ENCODE measurements around the gene RAPSN. TPM values are rescaled to one million over a fixed set of nuclear protein-coding genes. Genes with fewer than 3 reads are reported as not detected.

The RAPSN gene
- total RNA-seq, 2 donors from 2014 or later = not detected

DNA sequence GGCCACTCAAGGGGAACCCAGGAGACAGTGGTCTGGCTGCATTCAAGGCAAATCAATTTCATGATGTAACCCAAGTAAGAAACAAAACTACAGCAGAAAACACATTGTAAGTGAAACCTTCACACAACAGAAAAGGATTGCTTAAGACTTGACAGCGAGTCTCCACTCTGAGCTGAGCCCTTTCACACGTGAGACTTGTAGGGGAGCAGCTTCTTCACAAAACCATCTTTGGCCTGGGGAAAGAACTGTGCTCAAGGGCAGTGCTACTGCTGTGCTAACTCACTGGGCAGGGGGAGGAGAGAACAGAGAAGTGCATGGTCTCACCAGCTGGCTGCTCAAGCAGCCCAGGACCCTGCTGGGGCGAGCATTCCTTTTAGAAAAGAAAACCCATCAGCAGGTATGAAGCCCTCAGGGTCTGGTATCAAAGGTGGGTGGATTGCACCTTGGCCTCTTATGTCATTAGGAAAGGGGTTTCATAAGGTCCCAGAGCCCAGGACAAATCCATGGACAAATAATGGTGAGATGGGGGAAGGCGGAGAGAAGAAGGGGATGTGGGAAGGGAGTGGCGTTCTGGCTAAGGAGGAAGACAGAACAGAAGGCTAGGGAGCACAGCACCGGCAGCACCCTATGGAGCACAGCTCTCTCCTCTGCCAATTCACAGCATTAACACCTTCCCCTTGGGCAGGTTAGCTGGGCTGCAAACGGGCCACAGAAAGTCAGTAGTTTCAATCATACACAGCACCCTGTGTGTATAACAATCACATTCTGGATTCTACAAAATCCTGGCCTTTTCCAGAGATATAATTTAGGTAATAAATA lies 20.6 kb upstream of the RAPSN start:
- H3K36me3 ChIP-seq = peaks cover 44% of the 10 kb centered on the region
- TF ChIP-seq, protein P1, sequence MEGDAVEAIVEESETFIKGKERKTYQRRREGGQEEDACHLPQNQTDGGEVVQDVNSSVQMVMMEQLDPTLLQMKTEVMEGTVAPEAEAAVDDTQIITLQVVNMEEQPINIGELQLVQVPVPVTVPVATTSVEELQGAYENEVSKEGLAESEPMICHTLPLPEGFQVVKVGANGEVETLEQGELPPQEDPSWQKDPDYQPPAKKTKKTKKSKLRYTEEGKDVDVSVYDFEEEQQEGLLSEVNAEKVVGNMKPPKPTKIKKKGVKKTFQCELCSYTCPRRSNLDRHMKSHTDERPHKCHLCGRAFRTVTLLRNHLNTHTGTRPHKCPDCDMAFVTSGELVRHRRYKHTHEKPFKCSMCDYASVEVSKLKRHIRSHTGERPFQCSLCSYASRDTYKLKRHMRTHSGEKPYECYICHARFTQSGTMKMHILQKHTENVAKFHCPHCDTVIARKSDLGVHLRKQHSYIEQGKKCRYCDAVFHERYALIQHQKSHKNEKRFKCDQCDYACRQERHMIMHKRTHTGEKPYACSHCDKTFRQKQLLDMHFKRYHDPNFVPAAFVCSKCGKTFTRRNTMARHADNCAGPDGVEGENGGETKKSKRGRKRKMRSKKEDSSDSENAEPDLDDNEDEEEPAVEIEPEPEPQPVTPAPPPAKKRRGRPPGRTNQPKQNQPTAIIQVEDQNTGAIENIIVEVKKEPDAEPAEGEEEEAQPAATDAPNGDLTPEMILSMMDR (IDR thresholded peaks at IDR 0.05) = no peak

DNA sequence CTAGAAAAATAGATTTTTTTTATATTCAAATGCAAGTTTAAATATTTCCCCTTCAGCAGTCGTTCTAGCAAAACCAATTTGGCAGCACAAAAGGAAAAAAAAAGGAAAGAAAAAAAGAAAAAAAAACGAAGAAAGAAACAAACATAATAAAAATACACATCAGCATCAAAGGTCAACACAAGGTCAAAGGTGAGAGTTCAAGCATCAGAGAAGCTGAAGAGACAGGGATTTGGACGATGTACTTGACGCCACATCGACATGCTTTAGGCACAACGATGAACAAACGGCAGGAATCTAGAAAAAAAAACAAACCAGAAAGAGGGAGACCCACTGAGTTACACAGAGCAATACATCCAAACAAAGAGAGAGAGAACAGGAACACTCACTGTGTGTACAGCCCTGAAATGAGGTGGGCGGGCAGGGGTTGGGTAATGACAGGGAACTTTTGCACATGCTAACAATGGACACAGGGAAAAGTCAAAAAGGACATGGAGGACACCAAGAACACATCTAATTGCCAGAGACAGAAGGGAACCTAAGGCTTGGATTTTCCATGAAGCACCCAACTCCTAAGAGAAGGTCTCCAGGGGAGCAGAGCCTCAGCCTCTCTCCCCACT lies 19.8 kb upstream of the RAPSN start:
- TF ChIP-seq, protein P1 (IDR thresholded peaks at IDR 0.05) = no peak
- H3K4me1 ChIP-seq = peaks cover 0 to 34% of the 10 kb centered on the region in 2 donors
- H3K4me3 ChIP-seq = no peak overlapping the region
- no peak overlapping the region for H3K27ac ChIP-seq
- no peak for DNase-seq (ENCODE audit: low spot score)
- H3K27me3 ChIP-seq = no peaks in the 10 kb centered on the region
- no peaks in the 10 kb centered on the region for H3K9me3 ChIP-seq
- H3K36me3 ChIP-seq = peaks cover 35% of the 10 kb centered on the region

More for the DNA sequence above, 20.6 kb upstream of the RAPSN start:
- Histone ChIP-seq H3K27ac (no peak overlapping the region), H3K27me3 (no peaks in the 10 kb centered on the region), H3K4me1 (peaks cover 0 to 34% of the 10 kb centered on the region in 2 donors), H3K9me3 (no peaks in the 10 kb centered on the region), H3K4me3 (no peak overlapping the region)
- no peak for DNase-seq (ENCODE audit: low spot score)

DNA sequence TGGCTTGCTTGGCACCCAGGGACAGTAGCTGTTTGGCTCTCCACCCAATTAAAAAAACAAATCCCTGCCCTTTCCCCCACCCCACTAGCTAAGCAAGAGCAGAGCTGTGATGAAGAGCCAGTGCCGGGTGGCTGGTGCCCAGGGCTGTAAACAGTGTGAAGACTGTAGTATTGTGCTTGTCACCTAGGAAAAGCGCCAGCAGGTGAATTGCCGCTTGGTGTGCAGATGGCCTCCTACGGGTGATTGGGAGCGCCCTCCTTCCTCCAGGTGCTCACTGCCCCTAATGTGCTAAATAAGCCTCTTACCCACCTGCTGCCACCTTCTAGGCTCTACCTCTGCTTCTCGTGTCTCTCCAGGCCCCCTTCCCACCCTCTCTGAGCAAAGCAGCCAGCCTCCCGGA lies 18.4 kb upstream of the RAPSN start:
- Histone ChIP-seq H3K9me3 (no peaks in the 10 kb centered on the region), H3K4me1 (peaks cover 0 to 34% of the 10 kb centered on the region in 2 donors), H3K27ac (peak overlapping the region; percentile 37 to 50), H3K4me3 (no peak overlapping the region), H3K36me3 (peaks cover 21% of the 10 kb centered on the region), H3K27me3 (no peaks in the 10 kb centered on the region)
- DNase-seq (ENCODE audit: low spot score) = no peak
- TF ChIP-seq, protein P1 (IDR thresholded peaks at IDR 0.05) = no peak

DNA sequence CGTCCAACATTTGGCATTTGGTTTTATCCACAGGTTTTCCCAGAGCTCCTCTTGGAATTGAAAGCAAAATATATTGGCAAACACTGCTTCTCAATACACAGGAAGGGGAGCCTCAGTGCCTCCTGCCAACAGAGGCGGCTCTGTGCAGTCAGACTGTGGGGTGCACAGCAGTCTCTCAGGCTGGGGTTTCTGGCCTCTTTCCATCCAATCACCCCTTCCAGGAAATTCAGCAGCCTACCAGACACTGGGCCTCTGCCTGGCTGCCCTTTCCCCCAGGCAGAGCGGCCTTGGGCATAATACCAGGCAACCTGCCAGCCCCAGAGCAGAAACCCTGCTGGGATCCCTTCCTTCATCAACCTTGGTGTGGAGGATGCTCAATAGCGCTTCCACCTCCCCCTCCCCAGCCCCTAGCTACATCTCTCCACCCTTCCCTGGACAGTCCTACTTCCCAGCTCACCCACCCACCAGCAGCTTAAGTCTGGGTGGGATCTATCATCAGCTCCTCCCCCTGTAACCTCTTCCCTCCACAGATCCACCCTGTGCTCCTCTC lies 17.8 kb upstream of the RAPSN start:
- Histone ChIP-seq H3K36me3 (peaks cover 16% of the 10 kb centered on the region), H3K4me3 (no peak overlapping the region)

DNA sequence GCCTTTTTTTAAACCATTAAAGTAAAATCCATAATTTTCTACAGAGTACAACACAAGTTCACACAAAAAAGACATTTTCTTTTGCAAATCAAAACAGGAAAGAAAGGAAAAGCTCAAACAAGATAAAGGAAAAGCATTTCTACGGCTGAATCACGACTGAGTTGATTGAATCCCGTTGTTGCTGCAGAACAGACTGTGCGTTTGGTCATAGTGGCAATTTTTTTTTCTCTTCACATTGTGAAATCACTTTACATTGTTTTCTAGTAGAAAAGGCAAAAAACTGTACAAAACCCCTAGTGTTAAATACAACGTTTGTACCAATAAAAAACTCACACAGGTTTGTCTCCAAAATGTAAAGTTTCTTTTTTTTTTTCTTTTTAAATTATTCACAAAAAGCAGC lies 17.3 kb upstream of the RAPSN start:
- peaks cover 0 to 34% of the 10 kb centered on the region in 2 donors for H3K4me1 ChIP-seq
- peaks cover 10% of the 10 kb centered on the region for H3K36me3 ChIP-seq

More for the DNA sequence above, 17.8 kb upstream of the RAPSN start:
- TF ChIP-seq, protein P1 (IDR thresholded peaks at IDR 0.05) = no peak
- DNase-seq (ENCODE audit: low spot score) = no peak
- Histone ChIP-seq H3K27ac (peak overlapping the region; percentile 37 to 50), H3K4me1 (peaks cover 0 to 34% of the 10 kb centered on the region in 2 donors), H3K27me3 (no peaks in the 10 kb centered on the region), H3K9me3 (no peaks in the 10 kb centered on the region)

More for the DNA sequence above, 17.3 kb upstream of the RAPSN start:
- no peak for DNase-seq (ENCODE audit: low spot score)
- Histone ChIP-seq H3K27me3 (no peaks in the 10 kb centered on the region), H3K27ac (peak overlapping the region; percentile 37 to 50), H3K9me3 (no peaks in the 10 kb centered on the region), H3K4me3 (no peak overlapping the region)
- TF ChIP-seq, protein P1 (IDR thresholded peaks at IDR 0.05) = no peak

Measured in right atrium auricular region (tissue), 2 donors.